Glomerular visceral epithelial cell (primary cell): ENCODE results near the gene WFS1.

Experiments used
- DNase-seq: peaks from one replicate; pipeline ENCODE4 v3.0.0-alpha.2; 2016; ENCODE audit errors: extremely low spot score

The WFS1 gene

DNA sequence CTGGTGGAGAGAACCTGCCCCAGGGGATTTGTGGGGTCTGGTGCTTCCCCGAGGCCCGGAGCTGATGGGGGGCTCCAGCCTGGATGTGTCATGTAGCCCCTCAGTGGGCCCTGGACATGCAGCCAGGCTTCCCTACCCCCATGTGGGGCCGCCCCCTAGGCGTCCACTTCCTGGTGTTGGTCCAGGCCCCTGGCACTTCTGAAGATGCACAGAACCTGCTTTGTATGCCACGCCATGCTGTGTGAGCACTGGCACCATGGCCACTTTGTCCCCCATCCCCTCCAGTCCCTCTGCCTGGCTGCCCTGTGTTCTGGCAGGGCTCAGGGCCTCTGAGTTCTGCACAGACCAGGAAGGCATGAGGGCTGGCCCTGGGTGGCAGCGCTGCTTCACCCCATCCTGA lies 29.2 kb downstream of the WFS1 start:
- no peak for DNase-seq

DNA sequence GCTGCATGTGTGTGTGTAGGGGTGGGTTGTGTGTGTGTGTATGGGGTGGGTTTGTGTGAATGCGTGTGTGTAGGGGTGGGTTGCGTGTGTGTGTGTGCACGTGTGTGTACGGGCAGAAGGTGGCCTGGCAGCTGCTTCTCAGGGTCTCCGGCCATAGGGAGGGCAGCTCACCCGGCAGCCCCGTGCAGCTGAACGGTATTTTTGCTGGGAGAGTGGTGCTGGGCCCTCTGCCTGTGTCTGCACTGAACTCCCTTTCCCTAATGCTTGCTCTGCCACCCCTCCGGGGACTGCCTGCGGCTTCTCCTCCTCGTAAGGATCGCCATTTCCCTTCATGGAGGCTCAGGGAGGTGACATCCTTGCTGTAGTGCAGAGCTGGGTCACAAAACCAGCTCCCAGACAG lies 30.2 kb downstream of the WFS1 start:
- DNase-seq, result no peak

GRCh38 chr4:6300359-6300758 lies 30.7 kb downstream of the WFS1 start:
- DNase-seq, result no peak

DNA sequence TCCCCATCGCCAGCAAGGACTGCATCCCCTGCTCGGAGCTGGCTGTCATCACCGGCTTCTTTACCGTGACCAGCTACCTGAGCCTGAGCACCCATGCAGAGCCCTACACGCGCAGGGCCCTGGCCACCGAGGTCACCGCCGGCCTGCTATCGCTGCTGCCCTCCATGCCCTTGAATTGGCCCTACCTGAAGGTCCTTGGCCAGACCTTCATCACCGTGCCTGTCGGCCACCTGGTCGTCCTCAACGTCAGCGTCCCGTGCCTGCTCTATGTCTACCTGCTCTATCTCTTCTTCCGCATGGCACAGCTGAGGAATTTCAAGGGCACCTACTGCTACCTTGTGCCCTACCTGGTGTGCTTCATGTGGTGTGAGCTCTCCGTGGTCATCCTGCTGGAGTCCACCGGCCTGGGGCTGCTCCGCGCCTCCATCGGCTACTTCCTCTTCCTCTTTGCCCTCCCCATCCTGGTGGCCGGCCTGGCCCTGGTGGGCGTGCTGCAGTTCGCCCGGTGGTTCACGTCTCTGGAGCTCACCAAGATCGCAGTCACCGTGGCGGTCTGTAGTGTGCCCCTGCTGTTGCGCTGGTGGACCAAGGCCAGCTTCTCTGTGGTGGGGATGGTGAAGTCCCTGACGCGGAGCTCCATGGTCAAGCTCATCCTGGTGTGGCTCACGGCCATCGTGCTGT lies 31.5 kb downstream of the WFS1 start:
- DNase-seq, result no peak

GRCh38 chr4:6301732-6302442 lies 32.2 kb downstream of the WFS1 start:
- DNase-seq, result no peak

- no peak for DNase-seq
These were observed 33.2 kb downstream of the WFS1 start for GRCh38 chr4:6302869-6303268.

GRCh38 chr4:6303943-6304342 lies 34.3 kb downstream of the WFS1 start:
- DNase-seq, result no peak

DNA sequence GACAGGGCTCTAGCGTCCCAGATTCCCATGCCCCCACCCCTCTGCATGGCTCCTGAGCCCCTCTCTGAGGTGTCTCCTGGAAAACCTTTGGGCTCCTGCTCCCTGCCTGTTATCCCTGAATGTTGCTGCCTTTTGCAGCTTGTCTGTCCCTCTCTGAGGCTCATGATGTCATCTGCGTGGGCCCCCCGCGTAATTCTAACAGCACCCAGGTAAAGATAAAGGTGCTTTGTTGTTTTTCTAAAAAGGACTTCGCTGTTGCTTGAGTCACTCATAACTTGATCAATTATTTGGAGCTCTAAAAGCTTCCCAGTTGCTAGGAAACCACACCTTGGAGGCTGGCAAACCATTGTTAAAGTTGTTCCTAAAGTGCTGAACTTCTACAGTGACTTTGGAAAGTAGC lies 36.6 kb downstream of the WFS1 start:
- no peak for DNase-seq

- DNase-seq, result no peak
These were observed 37.6 kb downstream of the WFS1 start for GRCh38 chr4:6307230-6307629.

DNA sequence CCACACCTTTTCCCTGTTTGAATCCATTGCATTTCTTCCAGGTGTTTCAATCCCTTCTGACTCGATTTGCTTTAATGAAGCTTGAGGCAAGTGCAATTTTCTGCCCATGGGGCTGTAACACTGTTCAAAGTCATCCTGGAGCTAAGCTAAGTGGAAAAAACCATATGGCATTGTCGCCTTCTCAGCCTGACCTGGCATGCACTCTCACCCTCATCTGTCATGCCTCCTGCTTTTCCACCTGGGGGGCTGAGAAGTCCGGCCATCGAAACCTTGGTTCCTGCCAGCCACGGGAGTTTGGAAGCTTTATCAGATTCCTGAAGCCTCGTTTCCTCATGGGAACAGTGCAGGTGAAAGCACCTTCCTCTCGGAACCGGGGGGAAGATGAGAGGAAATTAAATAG lies 38.2 kb downstream of the WFS1 start:
- no peak for DNase-seq

GRCh38 chr4:6308899-6309643 lies 39.4 kb downstream of the WFS1 start:
- no peak for DNase-seq

- no peak for DNase-seq
These were observed 40.1 kb downstream of the WFS1 start for GRCh38 chr4:6309777-6310176.

GRCh38 chr4:6313216-6313615 lies 43.6 kb downstream of the WFS1 start:
- DNase-seq, result no peak

- no peak for DNase-seq
These were observed 46.9 kb downstream of the WFS1 start for GRCh38 chr4:6316461-6317003.

- no peak for DNase-seq
These were observed 48.6 kb downstream of the WFS1 start for GRCh38 chr4:6318206-6318605.

GRCh38 chr4:6319530-6320150 lies 50.0 kb downstream of the WFS1 start:
- no peak for DNase-seq

GRCh38 chr4:6320663-6321062 lies 51.0 kb downstream of the WFS1 start:
- DNase-seq, result no peak

- no peak for DNase-seq
These were observed 51.7 kb downstream of the WFS1 start for GRCh38 chr4:6321361-6321760.

- DNase-seq, result no peak
These were observed 52.6 kb downstream of the WFS1 start for GRCh38 chr4:6322067-6322760.

- DNase-seq, result peak; percentile 87
These were observed 53.3 kb downstream of the WFS1 start for GRCh38 chr4:6322761-6323566.
